T-helper 1 cell (primary cell): ENCODE data around the gene MYO3B.

ENCODE experiments used
- DNase-seq, 5 donors: peaks; one replicate each; pipeline ENCODE4 v3.0.0-alpha.2; 2012 to 2020

Gene MYO3B

GRCh38 chr2:170485254-170486026 is 307.5 kb downstream of the MYO3B start:
- no peak for DNase-seq

GRCh38 chr2:170486730-170487129 is 308.8 kb downstream of the MYO3B start:
- DNase-seq: no peak

- DNase-seq: no peak
Observed at GRCh38 chr2:170488807-170489206, 310.9 kb downstream of the MYO3B start.

GRCh38 chr2:170492010-170492409 is 314.1 kb downstream of the MYO3B start:
- DNase-seq: no peak

GRCh38 chr2:170493426-170494097 is 315.6 kb downstream of the MYO3B start:
- DNase-seq: no peak

- DNase-seq: no peak
Observed at GRCh38 chr2:170495896-170496295, 317.9 kb downstream of the MYO3B start.

- DNase-seq: no peak
Observed at GRCh38 chr2:170498619-170499018, 320.7 kb downstream of the MYO3B start.

- no peak for DNase-seq
Observed at GRCh38 chr2:170500104-170500503, 322.2 kb downstream of the MYO3B start.

- no peak for DNase-seq
Observed at GRCh38 chr2:170500770-170501169, 322.8 kb downstream of the MYO3B start.

- no peak for DNase-seq
Observed at GRCh38 chr2:170501421-170502043, 323.6 kb downstream of the MYO3B start.

- no peak for DNase-seq
Observed at GRCh38 chr2:170502361-170503130, 324.6 kb downstream of the MYO3B start.

GRCh38 chr2:170503563-170503962 is 325.6 kb downstream of the MYO3B start:
- no peak for DNase-seq

GRCh38 chr2:170503971-170504809 is 326.2 kb downstream of the MYO3B start:
- DNase-seq: no peak

GRCh38 chr2:170504810-170505145 is 326.8 kb downstream of the MYO3B start:
- no peak for DNase-seq

GRCh38 chr2:170505631-170506275 is 327.8 kb downstream of the MYO3B start:
- no peak for DNase-seq

GRCh38 chr2:170509452-170510193 is 331.7 kb downstream of the MYO3B start:
- DNase-seq: peak in 1 of 5 donors; percentile 79

GRCh38 chr2:170512266-170512665 is 334.3 kb downstream of the MYO3B start:
- DNase-seq: no peak

- DNase-seq: no peak
Observed at GRCh38 chr2:170514140-170514539, 336.2 kb downstream of the MYO3B start.

- no peak for DNase-seq
Observed at GRCh38 chr2:170517538-170517937, 339.6 kb downstream of the MYO3B start.

GRCh38 chr2:170518911-170519310 is 341.0 kb downstream of the MYO3B start:
- no peak for DNase-seq

GRCh38 chr2:170521299-170521698 is 343.4 kb downstream of the MYO3B start:
- DNase-seq: no peak
